Peyer's patch (tissue), 4 donors: Measurements from ENCODE around the gene SLC30A9. TPM values are rescaled to one million over a fixed set of nuclear protein-coding genes. Genes with fewer than 3 reads are reported as not detected.

Source experiments
- DNase-seq, 3 donors: peaks; one replicate each; pipeline ENCODE4 v3.0.0-alpha.2; 2017 to 2019
- H3K27ac ChIP-seq, 4 donors: fragments of 200-600 bp; sonication (generic); one replicate each; pipeline ENCODE4 v1.5.1; 2016 to 2019
- H3K27me3 ChIP-seq, 2 donors: fragments of 200-600 bp; sonication (generic); one replicate each; pipeline ENCODE4 v1.5.1; 2019
- H3K36me3 ChIP-seq, 3 donors: fragments of 200-600 bp; sonication (generic); one replicate each; pipeline ENCODE4 v1.5.1; 2016 to 2019
- H3K4me1 ChIP-seq, 4 donors: fragments of 200-600 bp; sonication (generic); one replicate each; pipeline ENCODE4 v1.5.1; 2016 to 2019
- H3K4me3 ChIP-seq, 4 donors: fragments of 200-600 bp; sonication (generic); 1 replicate in 3 of 4; 2 replicates in 1 of 4; pipeline ENCODE4 v1.5.1; 2016 to 2019; ENCODE audit warnings: mild to moderate bottlenecking in 1 of 4
- H3K9me3 ChIP-seq, 4 donors: fragments of 200-600 bp; sonication (generic); one replicate each; pipeline ENCODE4 v1.5.1; 2016 to 2019; ENCODE audit warnings: mild to moderate bottlenecking in 1 of 4
- CTCF ChIP-seq, 6 experiments: fragments of 450-650 bp in 4 of 6; fragments of 200-600 bp in 2 of 6; sonication (generic) in 1 of 6; IDR thresholded peaks; one replicate each; pipeline ENCODE4 v1.5.1; 2017 to 2019; ENCODE audit warnings: antibody characterized with exemption in 6 of 6, mild to moderate bottlenecking in 3 of 6, moderate library complexity in 1 of 6
- POLR2A ChIP-seq, 2 donors: fragments of 450-650 bp; IDR thresholded peaks; one replicate each; pipeline ENCODE4 v1.5.1; 2017; ENCODE audit warnings: antibody characterized with exemption in 2 of 2, mild to moderate bottlenecking in 2 of 2, moderate library complexity in 2 of 2
- total RNA-seq, 4 donors: library from RNA; depleted of rRNA; stranded (reverse); fragments of >200 nt; gene quantifications; one replicate each; pipeline ENCODE4 v1.1.0, GENCODE V29; 2016

SLC30A9 gene
- total RNA-seq, 4 donors from 2014 or later = 51.3 to 61.1 (median 56.6) TPM

- H3K36me3 ChIP-seq = peaks cover 0 to 37% (median 0%) of the 10 kb centered on the region in 3 donors
- H3K9me3 ChIP-seq = no peaks in the 10 kb centered on the region
- no peak for DNase-seq
- H3K27me3 ChIP-seq = no peaks in the 10 kb centered on the region
- H3K4me3 ChIP-seq = no peak overlapping the region
- no peak overlapping the region for H3K27ac ChIP-seq
- no peaks in the 10 kb centered on the region for H3K4me1 ChIP-seq
- TF ChIP-seq CTCF (IDR thresholded peaks at IDR 0.05) (no peak), POLR2A (IDR thresholded peaks at IDR 0.05) (no peak)
These were observed 88.0 kb downstream of the SLC30A9 start for GRCh38 chr4:42078184-42078801.

GRCh38 chr4:42080306-42080705, 90.0 kb downstream of the SLC30A9 start:
- peaks cover 0 to 39% (median 0%) of the 10 kb centered on the region in 3 donors for H3K36me3 ChIP-seq

GRCh38 chr4:42083816-42084215, 93.5 kb downstream of the SLC30A9 start:
- H3K36me3 ChIP-seq = peaks cover 0 to 36% (median 0%) of the 10 kb centered on the region in 3 donors
- TF ChIP-seq CTCF (IDR thresholded peaks at IDR 0.05) (no peak), POLR2A (IDR thresholded peaks at IDR 0.05) (no peak)
- H3K27me3 ChIP-seq = no peaks in the 10 kb centered on the region
- H3K4me1 ChIP-seq = no peaks in the 10 kb centered on the region
- H3K27ac ChIP-seq = no peak overlapping the region
- no peak for DNase-seq
- no peaks in the 10 kb centered on the region for H3K9me3 ChIP-seq
- H3K4me3 ChIP-seq = no peak overlapping the region

More at GRCh38 chr4:42080306-42080705, 90.0 kb downstream of the SLC30A9 start:
- Histone ChIP-seq H3K27me3 (no peaks in the 10 kb centered on the region), H3K27ac (no peak overlapping the region), H3K4me1 (no peaks in the 10 kb centered on the region), H3K9me3 (no peaks in the 10 kb centered on the region), H3K4me3 (no peak overlapping the region)
- no peak for DNase-seq
- no peak for TF ChIP-seq POLR2A (IDR thresholded peaks at IDR 0.05)
- TF ChIP-seq CTCF (IDR thresholded peaks at IDR 0.05) = no peak

GRCh38 chr4:42088386-42088785, 98.1 kb downstream of the SLC30A9 start:
- no peaks in the 10 kb centered on the region for H3K27me3 ChIP-seq
- no peak for DNase-seq
- TF ChIP-seq CTCF (IDR thresholded peaks at IDR 0.05) = no peak
- TF ChIP-seq POLR2A (IDR thresholded peaks at IDR 0.05) = no peak
- no peaks in the 10 kb centered on the region for H3K4me1 ChIP-seq
- H3K27ac ChIP-seq = no peak overlapping the region
- H3K4me3 ChIP-seq = no peak overlapping the region
- H3K9me3 ChIP-seq = no peaks in the 10 kb centered on the region
- peaks cover 0 to 16% (median 0%) of the 10 kb centered on the region in 3 donors for H3K36me3 ChIP-seq

GRCh38 chr4:42101446-42101975, 111.2 kb downstream of the SLC30A9 start:
- no peak overlapping the region for H3K27ac ChIP-seq
- no peaks in the 10 kb centered on the region for H3K4me1 ChIP-seq
- H3K9me3 ChIP-seq = no peaks in the 10 kb centered on the region
- no peaks in the 10 kb centered on the region for H3K27me3 ChIP-seq
- no peaks in the 10 kb centered on the region for H3K36me3 ChIP-seq
- H3K4me3 ChIP-seq = no peak overlapping the region
- TF ChIP-seq CTCF (IDR thresholded peaks at IDR 0.05) (no peak), POLR2A (IDR thresholded peaks at IDR 0.05) (no peak)
- no peak for DNase-seq
